GM18868 (cell line): Measurements from ENCODE around the gene NANOS3.

Experiments used
- ATAC-seq: cut with Tn5 transposase; IDR thresholded peaks from one replicate; pipeline ENCODE4 v1.9.1; 2021; ENCODE audit warnings: mild to moderate bottlenecking, moderate library complexity; ENCODE audit not compliant: unreplicated experiment

NANOS3 gene

GRCh38 chr19:13861714-13862531 lies 15.0 kb upstream of the NANOS3 start:
- ATAC-seq, result peak; percentile 81

GRCh38 chr19:13864046-13864666 lies 12.8 kb upstream of the NANOS3 start:
- no peak for ATAC-seq

- ATAC-seq, result no peak
Observed at GRCh38 chr19:13864667-13865570, 12.0 kb upstream of the NANOS3 start.

GRCh38 chr19:13865571-13866462 lies 11.1 kb upstream of the NANOS3 start:
- ATAC-seq, result no peak

GRCh38 chr19:13866463-13867046 lies 10.4 kb upstream of the NANOS3 start:
- no peak for ATAC-seq

GRCh38 chr19:13868663-13869062 lies 8.3 kb upstream of the NANOS3 start:
- no peak for ATAC-seq

GRCh38 chr19:13869281-13869680 lies 7.7 kb upstream of the NANOS3 start:
- ATAC-seq, result no peak

- ATAC-seq, result no peak
Observed at GRCh38 chr19:13870873-13871272, 6.1 kb upstream of the NANOS3 start.

GRCh38 chr19:13872339-13872694 lies 4.6 kb upstream of the NANOS3 start:
- ATAC-seq, result no peak

GRCh38 chr19:13872695-13873389 lies 4.1 kb upstream of the NANOS3 start:
- no peak for ATAC-seq

GRCh38 chr19:13873834-13874515 lies 3.0 kb upstream of the NANOS3 start:
- no peak for ATAC-seq

- no peak for ATAC-seq
Observed at GRCh38 chr19:13875824-13876223, 1.1 kb upstream of the NANOS3 start.

GRCh38 chr19:13877303-13877702 lies 369 bp downstream of the NANOS3 start:
- ATAC-seq, result no peak

GRCh38 chr19:13880059-13881043 lies 3.4 kb downstream of the NANOS3 start:
- ATAC-seq, result peak; percentile 83

- no peak for ATAC-seq
Observed at GRCh38 chr19:13881251-13881691, 4.3 kb downstream of the NANOS3 start.

- no peak for ATAC-seq
Observed at GRCh38 chr19:13881692-13882418, 4.9 kb downstream of the NANOS3 start.

- ATAC-seq, result no peak
Observed at GRCh38 chr19:13882419-13882795, 5.5 kb downstream of the NANOS3 start.
